Activated T-cell treated with anti-CD3 and anti-CD28 coated beads, Interleukin-2, amount 50 U/mL, for 72 hours (primary cell): ENCODE results near the gene SPRR2G. TPM values are rescaled to one million over a fixed set of nuclear protein-coding genes. Genes with fewer than 3 reads are reported as not detected.
"Not testable (repeated sequence)": the region's sequence is repeated elsewhere in the genome, so short reads cannot be mapped to it uniquely, and the experiment has no call there.

Experiments used
- ATAC-seq, 2 donors: fragments of 150-1000 bp; cut with Tn5 transposase; replicated peaks in 1 of 2; 2 replicates each; pipeline ENCODE4 v1.10.0; 2021; ENCODE audit warnings: moderate library complexity in 2 of 2, mild to moderate bottlenecking in 1 of 2
- DNase-seq, 2 donors: peaks; one replicate each; pipeline ENCODE4 v3.0.0; 2021 to 2022; ENCODE audit warnings: mixed read lengths in 1 of 2
- H3K27ac Mint-ChIP-seq: one replicate; pipeline ENCODE4 v1.8.0; 2022; ENCODE audit warnings: mild to moderate bottlenecking, moderate library complexity, mixed read lengths
- H3K27me3 Mint-ChIP-seq: one replicate; pipeline ENCODE4 v1.8.0; 2022; ENCODE audit warnings: low read depth, mixed read lengths
- H3K36me3 Mint-ChIP-seq, 2 donors: one replicate each; pipeline ENCODE4 v1.8.0; 2022; ENCODE audit warnings: mixed read lengths in 2 of 2, mild to moderate bottlenecking in 1 of 2; ENCODE audit not compliant: insufficient read depth in 2 of 2
- H3K4me1 Mint-ChIP-seq: one replicate; pipeline ENCODE4 v1.8.0; 2022; ENCODE audit warnings: low read depth, mixed read lengths
- H3K4me3 Mint-ChIP-seq, 2 donors: one replicate each; pipeline ENCODE4 v1.8.0; 2022; ENCODE audit warnings: mild to moderate bottlenecking in 2 of 2, mixed read lengths in 2 of 2, moderate library complexity in 2 of 2
- H3K9me3 Mint-ChIP-seq, 2 donors: one replicate each; pipeline ENCODE4 v1.8.0; 2022; ENCODE audit warnings: mixed read lengths in 2 of 2
- total RNA-seq, 2 donors: library from RNA; stranded (reverse); gene quantifications; one replicate each; pipeline ENCODE4 v1.2.3, GENCODE V29; 2022

SPRR2G gene
- total RNA-seq, result not detected

- Mint-ChIP-seq H3K27ac (no peak within 1 kb of the TSS), H3K27me3 (peaks cover 37% of the 10 kb centered on the region), H3K4me3 (no peak within 1 kb of the TSS), H3K9me3 (no peaks in the 10 kb centered on the region), H3K36me3 (no peaks in the 10 kb centered on the region), H3K4me1 (no peaks in the 10 kb centered on the region)
- DNase-seq (no peak), ATAC-seq (no peak)
These were observed at the start of gene SPRR2G for GRCh38 chr1:153150846-153151245. SPRR2G (minus strand) TSS chr1:153150890; CDS start chr1:153150110, 780 bp downstream.

- Mint-ChIP-seq H3K36me3 (no peaks in the 10 kb centered on the region), H3K4me1 (no peaks in the 10 kb centered on the region), H3K4me3 (no peak overlapping the region), H3K27ac (no peak overlapping the region), H3K9me3 (no peaks in the 10 kb centered on the region), H3K27me3 (peaks cover 32% of the 10 kb centered on the region)
- ATAC-seq (no peak), DNase-seq (no peak)
These were observed 44.5 kb upstream of the SPRR2G start for GRCh38 chr1:153195216-153195615.

GRCh38 chr1:153194331-153195050 lies 43.8 kb upstream of the SPRR2G start:
- Mint-ChIP-seq H3K27ac (no peak overlapping the region), H3K4me1 (no peaks in the 10 kb centered on the region), H3K9me3 (no peaks in the 10 kb centered on the region)

GRCh38 chr1:153192697-153193096 lies 42.0 kb upstream of the SPRR2G start:
- Mint-ChIP-seq H3K9me3 (peaks cover 0 to 1% of the 10 kb centered on the region in 2 donors), H3K27ac (no peak overlapping the region), H3K27me3 (peaks cover 19% of the 10 kb centered on the region), H3K4me1 (no peaks in the 10 kb centered on the region), H3K36me3 (no peaks in the 10 kb centered on the region), H3K4me3 (no peak overlapping the region)
- DNase-seq, result peak in 1 of 2 donors; percentile 1
- ATAC-seq, result no peak

More at GRCh38 chr1:153194331-153195050, 43.8 kb upstream of the SPRR2G start:
- Mint-ChIP-seq H3K36me3 (no peaks in the 10 kb centered on the region), H3K4me3 (no peak overlapping the region), H3K27me3 (peaks cover 32% of the 10 kb centered on the region)
- ATAC-seq, result no peak
- DNase-seq, result no peak

GRCh38 chr1:153190373-153190772 lies 39.7 kb upstream of the SPRR2G start:
- no peak overlapping the region for H3K4me3 Mint-ChIP-seq
- no peak overlapping the region for H3K27ac Mint-ChIP-seq
- no peaks in the 10 kb centered on the region for H3K4me1 Mint-ChIP-seq
- H3K9me3 Mint-ChIP-seq, result peaks cover 6 to 12% of the 10 kb centered on the region in 2 donors
- ATAC-seq (no peak), DNase-seq (no peak)
- peaks cover 0 to 5% of the 10 kb centered on the region in 2 donors for H3K36me3 Mint-ChIP-seq
- H3K27me3 Mint-ChIP-seq, result peaks cover 19% of the 10 kb centered on the region

- not testable (repeated sequence) for ATAC-seq, H3K27ac Mint-ChIP-seq, H3K36me3 Mint-ChIP-seq, DNase-seq, H3K4me3 Mint-ChIP-seq, H3K4me1 Mint-ChIP-seq
- H3K9me3 Mint-ChIP-seq, result peaks cover 6 to 13% of the 10 kb centered on the region in 2 donors
- peaks cover 11% of the 10 kb centered on the region for H3K27me3 Mint-ChIP-seq
These were observed 37.6 kb upstream of the SPRR2G start for GRCh38 chr1:153188301-153188700.

GRCh38 chr1:153180556-153180955 lies 29.9 kb upstream of the SPRR2G start:
- peaks cover 2 to 3% of the 10 kb centered on the region in 2 donors for H3K9me3 Mint-ChIP-seq
- ATAC-seq, result no peak
- no peak for DNase-seq
- H3K4me3 Mint-ChIP-seq, result no peak overlapping the region
- H3K36me3 Mint-ChIP-seq, result no peaks in the 10 kb centered on the region
- H3K27ac Mint-ChIP-seq, result no peak overlapping the region
- H3K27me3 Mint-ChIP-seq, result peaks cover 38% of the 10 kb centered on the region
- H3K4me1 Mint-ChIP-seq, result no peaks in the 10 kb centered on the region

GRCh38 chr1:153178922-153179321 lies 28.2 kb upstream of the SPRR2G start:
- Mint-ChIP-seq H3K36me3 (no peaks in the 10 kb centered on the region), H3K4me3 (no peak overlapping the region), H3K27ac (no peak overlapping the region), H3K4me1 (no peaks in the 10 kb centered on the region), H3K9me3 (no peaks in the 10 kb centered on the region), H3K27me3 (peaks cover 34% of the 10 kb centered on the region)
- no peak for DNase-seq
- ATAC-seq, result no peak

GRCh38 chr1:153174624-153175023 lies 23.9 kb upstream of the SPRR2G start:
- Mint-ChIP-seq H3K4me3 (no peak overlapping the region), H3K27me3 (peaks cover 24% of the 10 kb centered on the region), H3K36me3 (no peaks in the 10 kb centered on the region), H3K9me3 (no peaks in the 10 kb centered on the region), H3K27ac (no peak overlapping the region), H3K4me1 (no peaks in the 10 kb centered on the region)
- DNase-seq (no peak), ATAC-seq (no peak)

- Mint-ChIP-seq H3K9me3 (no peaks in the 10 kb centered on the region), H3K4me1 (no peaks in the 10 kb centered on the region), H3K4me3 (no peak overlapping the region), H3K27me3 (peaks cover 20% of the 10 kb centered on the region), H3K36me3 (no peaks in the 10 kb centered on the region), H3K27ac (no peak overlapping the region)
- ATAC-seq (no peak), DNase-seq (no peak)
These were observed 18.0 kb upstream of the SPRR2G start for GRCh38 chr1:153168686-153169085.

- Mint-ChIP-seq H3K27ac (no peak overlapping the region), H3K27me3 (peaks cover 31% of the 10 kb centered on the region), H3K36me3 (peaks cover 0 to 4% of the 10 kb centered on the region in 2 donors), H3K4me1 (no peaks in the 10 kb centered on the region), H3K9me3 (peaks cover 6% of the 10 kb centered on the region in 2 donors), H3K4me3 (no peak overlapping the region)
- ATAC-seq (no peak), DNase-seq (no peak)
These were observed 4.9 kb upstream of the SPRR2G start for GRCh38 chr1:153155541-153155940.

GRCh38 chr1:153152481-153152880 lies 1.8 kb upstream of the SPRR2G start:
- no peaks in the 10 kb centered on the region for H3K9me3 Mint-ChIP-seq
- ATAC-seq, result no peak
- no peak for DNase-seq
- H3K36me3 Mint-ChIP-seq, result no peaks in the 10 kb centered on the region
- peaks cover 38% of the 10 kb centered on the region for H3K27me3 Mint-ChIP-seq
- H3K4me1 Mint-ChIP-seq, result no peaks in the 10 kb centered on the region
- no peak overlapping the region for H3K27ac Mint-ChIP-seq
- no peak overlapping the region for H3K4me3 Mint-ChIP-seq

GRCh38 chr1:153141377-153141776 lies 9.3 kb downstream of the SPRR2G start:
- no peak overlapping the region for H3K27ac Mint-ChIP-seq
- H3K36me3 Mint-ChIP-seq, result no peaks in the 10 kb centered on the region
- no peaks in the 10 kb centered on the region for H3K9me3 Mint-ChIP-seq
- ATAC-seq, result no peak
- no peaks in the 10 kb centered on the region for H3K4me1 Mint-ChIP-seq
- H3K27me3 Mint-ChIP-seq, result peaks cover 26% of the 10 kb centered on the region
- DNase-seq, result no peak
- no peak overlapping the region for H3K4me3 Mint-ChIP-seq

GRCh38 chr1:153140484-153140883 lies 10.2 kb downstream of the SPRR2G start:
- DNase-seq (no peak), ATAC-seq (no peak)
- Mint-ChIP-seq H3K36me3 (no peaks in the 10 kb centered on the region), H3K4me1 (no peaks in the 10 kb centered on the region), H3K27me3 (peaks cover 21% of the 10 kb centered on the region), H3K27ac (no peak overlapping the region), H3K4me3 (no peak overlapping the region), H3K9me3 (no peaks in the 10 kb centered on the region)
